CD14-positive monocyte (primary cell): Measurements from ENCODE around the gene ZDHHC15. TPM values are rescaled to one million over a fixed set of nuclear protein-coding genes. Genes with fewer than 3 reads are reported as not detected.
"Not testable (repeated sequence)": the region's sequence is repeated elsewhere in the genome, so short reads cannot be mapped to it uniquely, and the experiment has no call there.

ENCODE experiments used
- DNase-seq, 3 donors: peaks; one replicate each; pipeline ENCODE4 v3.0.0-alpha.2; 2011 to 2022
- H2AFZ ChIP-seq: 2 replicates; pipeline ENCODE4 v1.6.0; 2012; ENCODE audit warnings: mild to moderate bottlenecking, low read depth, low read length, inconsistent platforms; ENCODE audit not compliant: insufficient read depth, poor library complexity, severe bottlenecking
- H3K27ac ChIP-seq, 2 donors: 1 replicate in 1 of 2; 2 replicates in 1 of 2; pipeline ENCODE4 v1.5.1; 2012 to 2013; ENCODE audit warnings: low read length in 2 of 2, control low read depth in 1 of 2, inconsistent platforms in 1 of 2, low read depth in 1 of 2, mild to moderate bottlenecking in 1 of 2
- H3K27me3 ChIP-seq, 2 donors: one replicate each; pipeline versions ENCODE4 v1.6.0 to v1.6.1; 2011 to 2013; ENCODE audit warnings: low read length in 2 of 2; ENCODE audit not compliant: control insufficient read depth in 2 of 2, insufficient read depth in 2 of 2
- H3K36me3 ChIP-seq, 2 donors: replicated peaks in 1 of 2; 1 replicate in 1 of 2; 2 replicates in 1 of 2; pipeline versions ENCODE4 v1.5.1 to v1.6.1; 2012 to 2013; ENCODE audit warnings: low read length in 2 of 2, control low read depth in 1 of 2, inconsistent platforms in 1 of 2, mild to moderate bottlenecking in 1 of 2; ENCODE audit not compliant: insufficient read depth in 2 of 2, control insufficient read depth in 1 of 2
- H3K4me1 ChIP-seq, 2 donors: 1 replicate in 1 of 2; 2 replicates in 1 of 2; pipeline versions ENCODE4 v1.5.1 to v1.6.1; 2012 to 2013; ENCODE audit warnings: low read length in 2 of 2, control low read depth in 1 of 2, inconsistent platforms in 1 of 2, mild to moderate bottlenecking in 1 of 2, moderate library complexity in 1 of 2; ENCODE audit not compliant: insufficient read depth in 2 of 2, control insufficient read depth in 1 of 2
- H3K4me2 ChIP-seq: replicated peaks from 2 replicates; pipeline ENCODE3; 2012; ENCODE audit warnings: low read length, moderate library complexity, mild to moderate bottlenecking; ENCODE audit not compliant: poor library complexity, severe bottlenecking; ENCODE audit errors: extremely low read depth
- H3K4me3 ChIP-seq, 3 experiments: fragments of 200-600 bp in 1 of 3; sonication (generic) in 1 of 3; replicated peaks in 1 of 3; 1 replicate in 2 of 3; 2 replicates in 1 of 3; pipeline ENCODE4 v1.5.1; 2011 to 2013; ENCODE audit warnings: low read length in 3 of 3, mild to moderate bottlenecking in 3 of 3, control low read depth in 2 of 3, low read depth in 2 of 3, inconsistent platforms in 1 of 3, moderate library complexity in 1 of 3
- H3K79me2 ChIP-seq: 2 replicates; pipeline ENCODE4 v1.6.0; 2012; ENCODE audit warnings: mild to moderate bottlenecking, control low read depth, inconsistent platforms, low read length, moderate library complexity; ENCODE audit not compliant: insufficient read depth
- H3K9ac ChIP-seq: 2 replicates; pipeline ENCODE4 v1.6.0; 2017; ENCODE audit warnings: low read length, mild to moderate bottlenecking; ENCODE audit not compliant: insufficient read depth, poor library complexity, severe bottlenecking
- H3K9me3 ChIP-seq, 2 donors: replicated peaks in 1 of 2; 1 replicate in 1 of 2; 2 replicates in 1 of 2; pipeline versions ENCODE4 v1.5.1 to v1.6.1; 2012 to 2013; ENCODE audit warnings: low read length in 2 of 2, control low read depth in 1 of 2; ENCODE audit not compliant: control insufficient read depth in 1 of 2, insufficient read depth in 1 of 2
- H4K20me1 ChIP-seq: 2 replicates; pipeline ENCODE4 v1.6.0; 2012; ENCODE audit warnings: mild to moderate bottlenecking, low read length, control low read depth, moderate library complexity; ENCODE audit not compliant: insufficient read depth
- H3K27ac Mint-ChIP-seq, 7 donors: one replicate each; pipeline ENCODE4 v1.8.0; 2020; ENCODE audit warnings: mild to moderate bottlenecking in 7 of 7, mixed read lengths in 7 of 7, moderate library complexity in 6 of 7, inconsistent platforms in 2 of 7
- H3K27me3 Mint-ChIP-seq, 3 donors: one replicate each; pipeline ENCODE4 v1.8.0; 2021 to 2022; ENCODE audit warnings: low read depth in 3 of 3, mild to moderate bottlenecking in 3 of 3, mixed read lengths in 3 of 3, moderate library complexity in 3 of 3, inconsistent platforms in 1 of 3
- H3K36me3 Mint-ChIP-seq, 2 donors: one replicate each; pipeline ENCODE4 v1.8.0; 2020; ENCODE audit warnings: mixed read lengths in 2 of 2, inconsistent platforms in 1 of 2, mild to moderate bottlenecking in 1 of 2
- H3K4me1 Mint-ChIP-seq: one replicate; pipeline ENCODE4 v1.8.0; 2020; ENCODE audit warnings: mild to moderate bottlenecking, mixed read lengths
- H3K4me3 Mint-ChIP-seq, 2 donors: one replicate each; pipeline ENCODE4 v1.8.0; 2020; ENCODE audit warnings: mild to moderate bottlenecking in 2 of 2, mixed read lengths in 2 of 2, moderate library complexity in 1 of 2
- H3K9me3 Mint-ChIP-seq, 7 donors: one replicate each; pipeline ENCODE4 v1.8.0; 2020 to 2022; ENCODE audit warnings: mixed read lengths in 7 of 7, mild to moderate bottlenecking in 6 of 7, moderate library complexity in 6 of 7, inconsistent platforms in 2 of 7
- CTCF ChIP-seq: fragments of 200-600 bp; IDR thresholded peaks from one replicate; pipeline ENCODE4 v1.8.0; 2022; ENCODE audit warnings: antibody characterized with exemption, mild to moderate bottlenecking
- WGBS: methylation state at CpG from one replicate; pipeline ENCODE4 v1.1.5; 2013; ENCODE audit warnings: missing lambda C conversion rate; ENCODE audit not compliant: insufficient coverage; 5-methylcytosine and 5-hydroxymethylcytosine counted together
- intact Hi-C, 2 donors: fragments of 100-400 bp; cut with micrococcal nuclease; formaldehyde crosslinking; loops; one replicate each; pipeline versions ENCODE4 v1.15.0 to v1.15.1; 2023
- polyA plus RNA-seq, 3 donors: library from polyadenylated mRNA; depleted of rRNA in 1 of 3; unstranded in 2 of 3; stranded (reverse) in 1 of 3; fragments of 300-500 nt in 2 of 3; fragments of >200 nt in 1 of 3; fragmentation: Illumina TruSeq in 2 of 3; gene quantifications; 1 replicate in 2 of 3; 2 replicates in 1 of 3; pipeline ENCODE4 v1.2.3, GENCODE V29; 2012 to 2021

The ZDHHC15 gene
- polyA plus RNA-seq, 3 donors: not detected

DNA sequence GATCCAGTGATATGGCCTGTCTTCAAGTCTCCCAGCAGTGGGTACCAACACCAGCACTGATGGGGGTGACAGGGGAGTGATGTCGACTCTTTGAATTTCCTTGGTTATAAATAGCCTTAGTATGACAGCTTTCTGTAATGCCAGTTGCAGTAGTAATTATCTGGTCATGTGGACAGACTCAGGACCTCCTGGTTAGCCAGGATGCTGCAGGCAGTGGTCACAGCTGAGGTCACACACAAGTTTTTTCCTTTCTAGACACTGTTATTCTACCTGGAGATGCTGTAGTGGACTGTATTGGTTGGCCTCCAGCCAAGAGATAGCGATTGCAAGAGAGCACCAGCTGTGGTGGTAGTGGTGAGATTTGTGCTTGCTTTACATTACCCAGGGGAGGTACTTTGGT lies 185.3 kb downstream of the ZDHHC15 start:
- Histone ChIP-seq H3K9me3 (peaks cover 11 to 17% of the 10 kb centered on the region in 2 donors), H3K36me3 (no peaks in the 10 kb centered on the region), H3K4me2 (no peak overlapping the region), H3K4me3 (no peak overlapping the region), H2AFZ (no peak overlapping the region), H4K20me1 (no peaks in the 10 kb centered on the region), H3K9ac (no peak overlapping the region), H3K27ac (no peak overlapping the region), H3K4me1 (no peaks in the 10 kb centered on the region), H3K79me2 (no peaks in the 10 kb centered on the region), H3K27me3 (no peaks in the 10 kb centered on the region)
- peaks cover 3 to 12% of the 10 kb centered on the region in 2 donors for H3K36me3 Mint-ChIP-seq
- intact Hi-C loops: no loop called here
- no CpG with 5 or more reads among the region's 2 CpGs for WGBS
- H3K27me3 Mint-ChIP-seq: peaks cover 0 to 2% (median 2%) of the 10 kb centered on the region in 3 donors
- no peaks in the 10 kb centered on the region for H3K4me1 Mint-ChIP-seq
- peaks cover 8 to 25% (median 17%) of the 10 kb centered on the region in 7 donors for H3K9me3 Mint-ChIP-seq
- no peak for DNase-seq
- no peak overlapping the region for H3K4me3 Mint-ChIP-seq
- H3K27ac Mint-ChIP-seq: peak overlapping the region in 1 of 7 donors; percentile 9
- no peak for TF ChIP-seq CTCF

DNA sequence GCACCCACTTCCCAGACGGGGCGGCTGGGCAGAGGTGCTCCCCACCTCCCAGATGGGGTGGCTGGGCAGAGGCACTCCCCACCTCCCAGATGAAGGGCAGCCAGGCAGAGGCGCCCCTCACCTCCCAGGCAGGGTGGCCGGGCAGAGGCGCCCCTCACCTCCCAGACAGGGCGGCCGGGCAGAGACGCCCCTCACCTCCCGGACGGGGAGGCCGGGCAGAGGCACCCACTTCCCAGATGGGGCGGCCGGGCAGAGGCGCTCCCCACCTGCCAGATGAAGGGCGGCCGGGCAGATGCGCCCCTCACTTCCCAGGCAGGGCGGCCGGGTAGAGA lies 187.7 kb downstream of the ZDHHC15 start:
- Mint-ChIP-seq H3K27me3 (peaks cover 0 to 2% (median 0%) of the 10 kb centered on the region in 3 donors), H3K4me1 (no peaks in the 10 kb centered on the region), H3K27ac (no peak overlapping the region), H3K9me3 (peaks cover 11 to 39% (median 25%) of the 10 kb centered on the region in 7 donors), H3K4me3 (no peak overlapping the region), H3K36me3 (peaks cover 5 to 17% of the 10 kb centered on the region in 2 donors)
- intact Hi-C loops: no loop called here
- Histone ChIP-seq H4K20me1 (no peaks in the 10 kb centered on the region), H3K4me3 (no peak overlapping the region), H3K79me2 (no peaks in the 10 kb centered on the region), H3K9ac (no peak overlapping the region), H2AFZ (no peak overlapping the region), H3K36me3 (no peaks in the 10 kb centered on the region), H3K27me3 (no peaks in the 10 kb centered on the region), H3K9me3 (peaks cover 17 to 25% of the 10 kb centered on the region in 2 donors), H3K27ac (no peak overlapping the region), H3K4me2 (no peak overlapping the region), H3K4me1 (no peaks in the 10 kb centered on the region)
- no CpG with 5 or more reads among the region's 19 CpGs for WGBS
- TF ChIP-seq CTCF: no peak
- no peak for DNase-seq

DNA sequence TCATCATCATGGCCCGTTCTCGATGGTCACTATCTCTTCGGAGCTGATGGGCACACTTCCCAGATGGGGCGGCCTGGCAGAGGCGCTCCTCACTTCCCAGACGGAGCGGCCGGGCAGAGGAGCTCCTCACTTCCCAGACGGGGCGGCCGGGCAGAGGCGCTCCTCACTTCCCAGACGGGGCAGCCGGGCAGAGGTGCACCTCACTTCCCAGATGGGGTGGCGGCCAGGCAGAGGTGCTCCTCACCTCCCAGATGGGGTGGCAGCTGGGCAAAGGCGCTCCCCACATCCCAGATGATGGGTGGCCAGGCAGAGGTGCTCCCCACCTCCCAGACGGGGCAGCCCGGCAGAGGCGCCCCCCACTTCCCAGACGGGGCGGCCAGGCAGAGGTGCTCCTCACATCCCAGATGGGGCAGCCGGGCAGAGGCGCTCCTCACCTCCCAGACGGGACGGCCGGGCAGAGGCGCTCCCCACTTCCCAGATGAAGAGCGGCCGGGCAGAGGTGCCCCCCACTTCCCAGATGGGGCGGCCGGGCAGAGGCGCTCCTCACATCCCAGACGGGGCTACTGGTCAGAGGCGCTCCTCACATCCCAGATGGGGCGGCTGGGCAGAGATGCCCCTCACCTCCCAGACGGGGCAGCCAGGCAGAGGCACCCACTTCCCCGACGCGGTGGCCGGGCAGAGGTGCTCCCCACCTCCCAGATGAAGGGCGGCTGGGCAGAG lies 188.3 kb downstream of the ZDHHC15 start:
- peaks cover 13 to 43% (median 29%) of the 10 kb centered on the region in 7 donors for H3K9me3 Mint-ChIP-seq
- H3K4me3 Mint-ChIP-seq, H2AFZ ChIP-seq, H3K4me2 ChIP-seq, H3K79me2 ChIP-seq, intact Hi-C loops, H3K27me3 Mint-ChIP-seq, H3K27ac ChIP-seq, H3K4me3 ChIP-seq, H3K27me3 ChIP-seq, DNase-seq, H4K20me1 ChIP-seq, H3K36me3 ChIP-seq, H3K4me1 ChIP-seq, H3K4me1 Mint-ChIP-seq, H3K27ac Mint-ChIP-seq, H3K9ac ChIP-seq: not testable (repeated sequence)
- peaks cover 5 to 20% of the 10 kb centered on the region in 2 donors for H3K36me3 Mint-ChIP-seq
- H3K9me3 ChIP-seq: peaks cover 20 to 25% of the 10 kb centered on the region in 2 donors
- 98% methylated on average over 10 of the region's 41 CpGs for WGBS
